GM18508 (cell line): Measurements from ENCODE around the gene PTPRD.
"Not testable (repeated sequence)": the region's sequence is repeated elsewhere in the genome, so short reads cannot be mapped to it uniquely, and the experiment has no call there.

Source experiments
- ATAC-seq: cut with Tn5 transposase; IDR thresholded peaks from one replicate; pipeline ENCODE4 v1.9.1; 2021; ENCODE audit warnings: moderate number of reproducible peaks; ENCODE audit not compliant: insufficient read depth, unreplicated experiment

The PTPRD gene

DNA sequence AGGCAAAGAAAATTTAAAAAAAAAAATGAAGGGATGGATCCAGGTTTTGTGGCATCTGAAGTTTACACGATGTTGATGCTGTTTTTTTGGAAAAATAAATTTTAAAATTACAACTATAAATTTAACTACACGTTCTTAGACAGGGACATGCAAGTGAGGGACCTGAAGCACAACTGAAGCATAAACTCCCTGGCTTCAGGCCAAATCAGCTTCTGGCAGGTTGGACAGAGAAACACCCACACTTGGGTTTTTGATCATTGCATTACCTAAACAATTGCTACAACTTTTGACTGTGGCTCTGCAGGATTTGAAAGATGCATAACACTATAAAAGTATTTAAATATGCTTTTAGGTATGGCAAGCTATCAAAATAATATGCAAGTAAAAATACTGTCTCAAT is 1494.9 kb downstream of the PTPRD start:
- ATAC-seq, result no peak

DNA sequence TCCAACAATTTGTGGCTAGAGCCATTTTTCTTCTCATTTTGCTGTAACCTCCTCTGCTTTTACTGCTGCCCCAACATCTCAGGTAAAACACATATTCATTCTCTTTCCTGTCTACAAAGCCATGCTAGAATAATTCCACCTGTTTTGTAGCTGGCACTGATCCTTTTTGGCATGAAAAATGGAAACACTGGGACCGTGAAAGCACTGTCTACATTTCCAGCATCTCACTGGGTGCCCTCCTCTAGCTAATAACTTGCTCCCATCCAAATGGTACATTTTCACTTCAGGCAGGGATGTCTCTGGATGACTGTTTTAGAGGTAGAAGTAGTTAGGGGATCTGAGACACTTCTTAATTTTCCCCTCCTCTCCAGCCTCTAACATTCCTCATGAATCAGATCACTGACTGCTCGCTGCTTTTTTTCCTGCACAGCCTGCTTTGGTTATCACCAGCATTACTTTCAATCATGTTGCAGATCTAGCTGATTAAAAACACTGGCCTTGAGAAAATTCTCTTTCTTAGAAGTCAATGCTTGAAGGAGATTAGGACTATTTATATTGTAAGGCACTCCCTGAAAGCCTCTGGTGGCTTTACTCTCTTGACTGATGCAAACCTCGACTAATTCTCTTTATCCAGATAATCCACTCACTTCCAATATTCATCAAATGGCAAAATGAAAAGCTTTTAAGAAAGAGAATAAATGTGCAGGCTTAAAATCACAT is 1500.6 kb downstream of the PTPRD start:
- ATAC-seq, result no peak

DNA sequence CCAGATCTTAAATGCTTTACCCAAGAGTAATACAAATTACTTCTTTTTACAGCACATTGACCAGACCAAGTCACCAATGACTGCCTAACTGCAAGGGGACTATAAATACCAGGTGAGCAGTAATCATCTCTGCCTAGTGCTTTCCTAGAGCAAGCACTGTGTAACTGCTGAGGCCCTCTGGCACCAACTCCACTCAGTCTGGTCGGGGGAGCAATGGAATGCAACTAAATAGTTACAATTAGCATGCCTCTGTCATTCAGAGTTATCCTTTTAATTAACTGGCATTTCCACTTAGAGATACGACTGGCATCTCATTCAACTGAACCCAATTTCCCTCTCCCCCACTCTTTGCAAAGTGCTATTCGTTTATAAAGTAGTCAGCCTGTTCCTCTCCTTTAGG is 1504.2 kb downstream of the PTPRD start:
- no peak for ATAC-seq

DNA sequence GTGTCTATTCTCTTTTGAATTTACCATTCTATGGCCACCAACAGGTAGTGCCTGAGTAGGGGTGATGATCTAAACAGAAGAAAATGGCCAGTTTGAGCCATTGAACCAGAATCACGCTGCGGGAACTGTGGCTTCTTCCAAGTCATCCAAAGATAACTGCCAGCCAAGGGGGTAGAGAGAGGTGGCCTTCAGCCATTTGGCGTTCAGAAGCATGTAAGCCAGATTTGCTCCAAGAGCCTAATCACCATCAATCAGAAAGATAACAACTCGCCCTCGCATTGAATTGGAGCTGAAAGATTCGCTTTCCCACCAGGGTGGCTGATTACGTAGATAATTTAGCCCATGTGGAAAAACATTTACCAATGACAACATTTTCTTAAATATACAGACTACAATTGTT is 1510.5 kb downstream of the PTPRD start:
- no peak for ATAC-seq

DNA sequence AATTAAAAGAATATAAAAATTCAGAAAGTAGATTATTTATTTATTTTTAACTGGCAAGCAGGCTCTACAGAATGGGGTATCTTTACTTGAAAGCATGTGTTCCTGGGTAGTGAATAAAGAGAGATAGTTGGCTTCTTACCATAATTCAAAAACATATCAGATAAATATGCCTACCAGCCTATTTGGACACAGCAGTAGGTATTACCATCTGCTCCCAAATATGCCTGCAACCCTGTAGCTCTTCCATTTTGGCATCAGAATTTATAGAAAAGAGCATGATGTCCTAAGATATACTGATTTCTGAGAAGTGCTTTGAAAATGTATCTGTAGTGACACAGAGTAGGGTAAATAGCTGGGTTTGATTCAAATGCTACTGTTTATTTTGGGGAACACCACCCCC is 1512.7 kb downstream of the PTPRD start:
- ATAC-seq, result no peak

DNA sequence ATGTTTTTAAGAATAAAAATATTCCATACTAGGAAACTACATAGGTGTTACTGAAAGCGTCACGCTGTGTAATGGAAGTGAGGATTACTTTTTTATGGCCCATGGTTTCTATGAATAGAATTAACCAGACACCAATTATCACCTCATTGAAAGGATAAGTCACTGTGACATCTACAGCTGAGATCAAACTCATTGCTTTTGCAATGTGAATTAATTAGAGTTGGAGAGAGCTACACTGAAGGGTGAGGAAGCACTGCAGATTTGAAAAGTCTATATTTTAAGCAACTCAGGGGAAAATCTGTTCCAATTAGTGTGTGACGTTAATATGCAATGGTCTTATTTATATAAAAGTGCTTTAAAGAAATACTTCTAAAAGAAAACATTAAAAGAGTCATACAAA is 1513.2 kb downstream of the PTPRD start:
- no peak for ATAC-seq

DNA sequence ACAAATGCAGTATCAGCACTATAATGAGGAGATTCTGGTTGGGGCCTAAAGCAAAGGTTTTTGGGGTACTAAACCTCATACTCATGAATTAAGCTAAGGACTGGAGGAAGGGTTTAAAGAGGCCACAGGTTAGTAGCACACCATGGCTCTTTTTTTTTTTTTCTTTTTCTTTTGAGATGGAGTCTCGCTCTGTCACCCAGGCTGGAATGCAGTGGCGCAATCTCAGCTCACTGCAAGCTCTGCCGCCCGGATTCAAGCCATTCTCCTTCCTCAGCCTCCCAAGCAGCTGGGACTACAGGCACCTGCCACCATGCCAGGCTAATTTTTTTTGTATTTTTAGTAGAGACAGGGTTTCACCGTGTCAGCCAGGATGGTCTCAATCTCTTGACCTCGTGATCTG is 1515.5 kb downstream of the PTPRD start:
- not testable (repeated sequence) for ATAC-seq

DNA sequence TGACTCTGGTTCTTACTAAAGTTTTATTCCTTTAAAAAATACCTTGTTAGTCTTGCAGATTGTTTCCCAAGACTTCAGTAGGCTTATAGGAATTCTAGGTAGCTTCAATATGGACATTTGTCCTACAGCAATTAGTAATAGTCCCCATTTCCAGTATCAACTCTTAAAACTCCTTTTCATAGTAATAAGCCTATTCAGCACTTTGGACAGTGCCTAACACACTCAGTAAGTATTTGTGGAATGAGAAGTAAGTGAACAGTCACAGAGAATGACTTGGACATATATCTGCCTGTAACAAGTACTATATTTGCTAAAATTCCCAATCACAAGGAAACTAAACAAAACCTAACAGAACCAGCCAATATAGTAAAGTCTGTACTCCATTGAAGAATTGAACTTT is 1521.4 kb downstream of the PTPRD start:
- ATAC-seq, result no peak

DNA sequence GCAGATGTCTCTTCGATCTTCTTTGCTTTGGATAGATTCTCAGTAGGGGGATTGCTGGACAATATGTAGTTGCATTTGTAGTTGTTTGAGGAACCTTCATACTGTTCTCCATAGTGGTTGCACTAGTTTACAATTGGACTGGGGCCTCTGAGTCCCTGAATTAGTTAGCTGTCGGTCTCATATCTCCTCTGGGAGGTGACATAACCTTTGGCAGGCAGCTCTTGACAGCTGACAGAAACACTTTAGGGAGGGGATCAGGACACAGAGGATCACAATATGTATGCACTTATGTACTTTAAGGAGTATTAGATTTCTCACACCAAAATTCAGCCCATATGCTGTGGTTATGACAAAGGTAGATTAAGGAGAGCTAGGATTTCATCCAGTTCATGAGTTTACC is 1533.3 kb downstream of the PTPRD start:
- no peak for ATAC-seq

DNA sequence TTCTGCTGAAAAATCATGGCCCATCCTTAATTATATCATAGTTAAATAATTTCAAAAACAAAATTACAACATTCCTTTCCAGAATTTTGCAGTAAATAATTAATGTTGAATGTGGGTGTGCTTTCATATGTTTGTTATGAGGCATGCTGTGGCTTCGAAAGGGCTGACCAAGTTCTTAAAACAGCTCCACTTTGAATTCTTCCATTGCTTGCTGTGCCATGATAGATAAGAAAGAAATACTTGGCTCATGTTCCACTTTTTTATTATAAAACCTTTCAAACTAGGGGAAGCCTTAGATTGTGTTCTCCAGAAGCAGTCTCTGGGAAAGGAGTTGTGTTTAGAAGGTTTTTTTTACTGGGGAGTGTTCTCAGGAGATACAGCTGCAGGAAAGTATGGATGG is 1534.5 kb downstream of the PTPRD start:
- ATAC-seq, result no peak

DNA sequence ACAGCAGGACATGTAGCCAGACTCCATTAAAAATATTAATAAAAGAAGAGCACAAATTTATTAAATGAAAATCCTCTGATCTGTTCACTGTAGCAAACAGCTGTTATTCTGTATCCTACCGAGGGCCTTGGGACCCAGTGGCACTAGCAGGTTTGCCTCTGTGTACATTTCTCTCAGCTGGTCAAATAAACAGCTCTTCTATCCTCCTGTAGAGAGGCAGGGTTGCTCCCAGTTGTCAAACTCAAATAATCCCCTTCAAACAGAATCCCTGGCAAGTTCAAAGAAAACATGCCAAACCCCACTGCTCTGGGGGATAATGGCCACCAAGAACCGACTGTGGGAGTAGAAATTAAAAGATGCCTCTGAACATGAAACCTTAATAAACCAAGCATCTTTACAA is 1551.2 kb downstream of the PTPRD start:
- ATAC-seq, result no peak

DNA sequence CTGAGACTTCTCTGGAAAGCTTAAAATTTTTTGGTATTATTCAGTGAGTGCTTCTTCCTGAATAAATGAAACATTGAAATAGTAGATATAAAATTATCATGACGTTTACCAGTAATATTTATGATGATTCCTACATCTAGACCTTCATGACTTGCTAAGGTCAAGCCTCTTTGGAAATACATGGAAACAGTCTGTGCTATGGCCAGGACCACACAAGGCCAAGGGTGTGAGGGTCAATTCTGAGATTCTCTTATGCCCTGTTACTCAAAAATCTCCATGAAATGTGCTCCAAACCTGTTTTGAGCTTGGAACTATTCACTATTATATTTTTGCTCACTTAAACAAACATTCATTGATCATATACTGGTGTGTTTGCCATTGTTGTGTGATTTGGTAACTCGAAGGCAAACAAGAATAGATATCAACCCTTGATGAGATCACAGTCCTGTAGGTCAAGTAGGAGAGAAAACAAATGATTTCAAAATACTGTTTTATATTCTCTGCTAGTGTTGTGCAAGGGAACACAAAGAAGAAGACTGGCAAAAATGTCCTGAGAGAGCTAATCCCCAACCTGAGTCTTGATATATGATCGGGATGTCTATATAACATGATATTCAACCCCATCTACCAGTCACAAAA is 1558.3 kb downstream of the PTPRD start:
- ATAC-seq, result no peak

DNA sequence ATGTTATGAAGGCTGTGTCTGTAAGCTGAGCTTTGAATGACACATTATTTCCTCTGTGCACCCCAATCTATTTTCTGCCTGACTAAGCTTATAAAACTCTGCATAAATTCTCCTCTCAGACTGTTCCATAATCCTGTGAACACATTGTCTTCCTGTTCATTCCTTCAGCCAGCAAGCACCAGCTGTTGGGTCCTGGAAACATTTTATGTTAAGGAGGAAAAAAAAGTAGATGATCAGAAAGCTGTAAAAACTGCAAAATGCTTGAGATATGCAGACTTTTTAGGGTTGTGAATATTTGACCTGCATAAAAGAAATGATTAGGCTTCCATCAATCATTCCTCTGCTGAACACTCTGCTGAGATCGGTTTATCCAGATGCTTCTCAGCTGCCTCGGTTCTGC is 1567.2 kb downstream of the PTPRD start:
- ATAC-seq, result no peak

DNA sequence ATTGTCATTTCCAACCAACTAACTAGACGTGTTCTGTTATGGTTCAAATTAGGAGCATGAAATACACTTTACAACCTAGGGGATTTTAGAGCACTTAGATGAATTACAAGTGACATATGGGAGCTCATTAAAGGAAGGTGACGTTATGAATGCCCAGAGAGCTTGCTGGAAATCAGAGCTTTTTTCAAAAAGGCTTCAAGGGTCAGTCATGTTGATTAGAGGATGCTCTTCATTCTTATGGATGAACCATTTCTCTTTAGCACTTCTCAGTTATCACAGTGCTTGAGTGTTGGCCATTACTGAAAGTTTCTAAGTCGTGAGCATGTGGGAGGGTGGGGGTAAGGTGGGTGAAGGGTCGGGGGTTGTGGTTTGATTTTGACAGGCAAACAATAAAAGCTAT is 1567.7 kb downstream of the PTPRD start:
- ATAC-seq, result no peak

DNA sequence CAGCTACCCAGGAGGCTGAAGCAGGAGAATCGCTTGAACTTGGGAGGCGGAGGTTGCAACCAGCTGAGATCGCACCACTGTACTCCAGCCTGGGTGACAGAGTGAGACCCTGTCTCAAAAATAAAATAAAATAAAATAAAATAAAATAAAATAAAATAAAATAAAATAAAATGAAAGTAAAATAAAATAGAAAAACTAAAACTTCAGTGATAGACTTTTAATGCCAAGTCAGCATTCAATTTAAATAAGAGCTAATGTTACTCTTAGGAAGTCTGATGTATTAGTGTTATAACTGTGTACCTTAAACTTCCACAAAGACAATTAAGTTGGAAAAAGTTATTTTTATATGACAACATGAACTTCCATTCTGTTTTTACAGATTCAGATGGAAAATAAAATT is 1569.0 kb downstream of the PTPRD start:
- not testable (repeated sequence) for ATAC-seq

DNA sequence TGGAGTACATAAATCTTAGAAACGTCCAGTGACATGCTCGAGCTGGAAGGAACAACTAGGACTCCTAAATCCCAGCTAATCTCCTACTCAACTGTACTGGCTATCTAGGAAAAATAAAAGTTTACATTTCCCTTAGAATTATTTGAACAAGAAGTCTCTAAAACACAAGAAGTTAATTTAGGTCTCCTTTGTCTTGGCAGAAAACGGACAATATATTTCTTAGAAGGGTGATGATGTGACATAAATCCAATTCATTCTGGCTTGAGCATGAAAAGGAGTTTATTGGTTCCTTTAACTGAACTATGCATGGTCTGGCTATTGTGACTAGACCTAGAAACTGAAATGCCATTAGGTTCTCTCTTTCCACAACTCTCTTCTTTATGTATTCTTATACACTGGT is 1571.0 kb downstream of the PTPRD start:
- no peak for ATAC-seq

DNA sequence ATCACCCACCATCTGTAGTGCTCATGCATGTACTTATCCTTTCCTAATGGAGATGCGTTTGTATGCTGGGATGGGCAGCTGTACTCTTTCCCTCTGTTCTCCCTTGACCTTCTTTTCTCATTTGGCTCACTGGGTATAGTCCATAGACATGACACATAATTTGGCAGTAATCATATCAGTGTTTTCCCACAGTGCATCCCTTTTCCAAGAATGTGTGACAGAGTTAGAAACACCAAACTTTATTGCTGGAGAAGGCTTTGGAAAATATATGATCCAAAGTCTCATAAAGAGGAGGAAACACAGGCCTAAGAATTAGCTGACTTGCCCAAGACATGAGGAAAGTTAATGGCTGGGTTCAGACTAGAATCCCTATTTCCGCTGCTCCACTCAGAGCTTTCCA is 1579.8 kb downstream of the PTPRD start:
- ATAC-seq, result no peak

DNA sequence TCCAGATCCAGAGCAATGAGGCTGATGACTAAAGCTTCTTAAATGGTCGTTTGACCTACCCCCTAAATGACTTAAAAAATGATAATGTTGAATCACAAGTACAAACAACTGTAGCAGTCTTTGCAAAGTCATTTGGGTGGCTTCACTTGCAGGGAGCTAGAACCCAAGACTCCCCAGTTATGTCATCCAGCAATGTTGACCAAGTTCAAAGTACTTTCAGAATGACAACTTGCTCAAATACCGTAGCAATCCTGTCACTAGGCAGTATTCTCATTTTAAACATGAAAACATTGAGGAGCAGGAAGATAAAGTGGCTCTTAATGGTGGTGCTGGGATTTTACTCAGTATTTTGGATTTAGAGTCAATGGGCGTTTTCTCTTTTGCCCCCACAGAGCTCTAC is 1596.2 kb downstream of the PTPRD start:
- no peak for ATAC-seq

DNA sequence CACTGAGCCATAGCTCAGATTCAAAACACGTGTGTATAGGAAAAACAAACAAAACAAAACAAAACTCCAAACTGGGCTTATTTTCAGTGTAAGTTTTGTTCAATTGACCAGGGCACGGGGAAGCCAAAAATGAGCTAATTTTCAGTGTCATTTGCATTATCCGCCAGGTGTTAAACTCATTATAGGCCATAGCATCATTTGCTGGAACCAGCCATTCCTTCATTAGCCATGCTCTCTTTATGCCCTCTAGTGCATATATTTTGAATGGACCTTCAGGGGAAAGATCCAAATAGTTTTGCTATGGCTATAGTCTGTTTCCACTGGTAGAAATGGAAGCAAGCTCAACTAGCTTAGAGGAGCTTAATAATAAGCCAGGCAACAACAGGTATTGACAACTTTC is 1608.0 kb downstream of the PTPRD start:
- ATAC-seq, result no peak

DNA sequence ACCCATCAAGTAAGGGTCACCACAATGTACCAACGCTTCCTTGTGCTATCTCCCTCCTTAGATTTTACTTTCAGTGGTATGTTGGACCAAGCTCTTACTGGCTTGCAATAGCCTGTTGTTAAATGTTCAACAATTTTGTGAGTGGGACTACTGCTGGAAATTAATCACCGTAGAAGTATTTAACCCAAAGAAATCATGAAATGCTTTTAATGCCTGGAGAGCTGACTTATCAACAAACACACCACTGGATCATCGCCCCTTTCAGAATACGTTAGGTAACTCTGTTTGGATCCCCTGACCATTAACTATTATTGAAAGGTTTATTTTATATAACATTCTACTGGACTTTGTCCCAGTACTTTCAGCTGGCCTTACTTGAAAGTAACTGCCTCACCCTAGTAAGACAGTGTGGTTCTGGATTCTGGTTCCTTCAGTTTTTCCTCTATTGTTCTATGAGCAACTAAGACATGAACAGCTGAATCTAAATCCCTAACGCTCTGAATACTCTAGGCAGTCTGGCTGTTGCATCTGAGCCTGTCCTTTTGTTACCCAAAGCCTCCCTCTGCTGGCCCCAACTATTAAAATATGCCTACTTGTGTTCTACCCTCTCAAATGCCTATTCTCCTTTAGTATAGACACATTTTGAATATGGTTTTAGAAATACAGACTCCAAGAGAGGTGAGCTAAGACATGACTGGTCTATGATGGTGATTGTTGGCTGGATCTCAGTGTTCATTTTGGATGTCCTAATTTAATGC is 1609.8 kb downstream of the PTPRD start:
- ATAC-seq, result no peak

DNA sequence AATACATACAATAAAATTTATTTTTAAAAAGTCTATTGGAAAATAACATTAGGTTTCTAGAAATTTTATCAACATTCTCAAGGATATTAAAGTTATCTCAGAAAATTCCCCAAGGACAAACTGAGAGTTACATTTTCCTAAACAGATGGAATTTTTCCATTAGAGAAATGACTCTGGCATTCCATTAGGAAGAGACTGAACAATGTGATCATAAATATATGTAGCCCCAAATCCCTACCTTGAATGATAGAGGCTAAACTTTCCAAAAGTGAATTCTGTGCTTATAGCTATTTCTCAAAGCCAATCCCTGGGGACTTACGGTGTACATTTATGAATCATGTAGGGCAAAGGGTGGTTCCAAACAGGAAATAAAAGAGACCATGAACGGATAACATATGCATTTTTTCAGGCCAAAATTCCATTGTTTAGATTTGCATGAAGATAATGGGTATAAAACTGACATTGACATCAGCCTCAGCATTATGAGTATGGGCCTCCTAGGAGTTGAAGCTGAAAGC is 1632.2 kb downstream of the PTPRD start:
- no peak for ATAC-seq
